ENCODE results near the gene GDAP1L1.
"Not testable (repeated sequence)": the region's sequence is repeated elsewhere in the genome, so short reads cannot be mapped to it uniquely, and the experiment has no call there.

GDAP1L1 gene

GRCh38 chr20:44302736-44303135 is 55.6 kb downstream of the GDAP1L1 start:
- DNase-seq (ENCODE audit: low spot score) = no peak

- no peak for DNase-seq (ENCODE audit: low spot score)
Observed at GRCh38 chr20:44304383-44304782, 57.3 kb downstream of the GDAP1L1 start.

GRCh38 chr20:44306927-44307326 is 59.8 kb downstream of the GDAP1L1 start:
- DNase-seq (ENCODE audit: low spot score) = no peak

- no peak for DNase-seq (ENCODE audit: low spot score)
Observed at GRCh38 chr20:44309763-44310663, 62.9 kb downstream of the GDAP1L1 start.

- peak; percentile 95 for DNase-seq (ENCODE audit: low spot score)
Observed at GRCh38 chr20:44310664-44311639, 63.8 kb downstream of the GDAP1L1 start, which contains the start of gene FITM2. Gene FITM2, minus strand, starts transcription at chr20:44311202. Its CDS starts 54 bp downstream, at chr20:44311148.

- no peak for DNase-seq (ENCODE audit: low spot score)
Observed at GRCh38 chr20:44314870-44315269, 67.8 kb downstream of the GDAP1L1 start.

GRCh38 chr20:44319839-44320422 is 72.8 kb downstream of the GDAP1L1 start:
- no peak for DNase-seq (ENCODE audit: low spot score)

GRCh38 chr20:44324343-44324742 is 77.2 kb downstream of the GDAP1L1 start:
- DNase-seq (ENCODE audit: low spot score) = no peak

GRCh38 chr20:44326391-44327159 is 79.5 kb downstream of the GDAP1L1 start:
- no peak for DNase-seq (ENCODE audit: low spot score)

- DNase-seq (ENCODE audit: low spot score) = not testable (repeated sequence)
Observed at GRCh38 chr20:44327748-44328147, 80.6 kb downstream of the GDAP1L1 start.

GRCh38 chr20:44328428-44328827 is 81.3 kb downstream of the GDAP1L1 start:
- DNase-seq (ENCODE audit: low spot score) = no peak
